Neural progenitor cell (in vitro differentiated cells): Measurements from ENCODE around the gene PITPNB.

Experiments used
- EZH2 ChIP-seq: fragments of 200-600 bp; sonication (generic); IDR thresholded peaks from 2 replicates; pipeline ENCODE4 v1.6.1; 2017; ENCODE audit warnings: antibody characterized with exemption, mild to moderate bottlenecking, moderate library complexity
- TF ChIP-seq, protein P1 (sequence below): fragments of 200-600 bp; sonication (generic); IDR thresholded peaks from 2 replicates; pipeline ENCODE4 v1.5.1; 2017; ENCODE audit warnings: antibody characterized with exemption, mild to moderate bottlenecking

DNA sequence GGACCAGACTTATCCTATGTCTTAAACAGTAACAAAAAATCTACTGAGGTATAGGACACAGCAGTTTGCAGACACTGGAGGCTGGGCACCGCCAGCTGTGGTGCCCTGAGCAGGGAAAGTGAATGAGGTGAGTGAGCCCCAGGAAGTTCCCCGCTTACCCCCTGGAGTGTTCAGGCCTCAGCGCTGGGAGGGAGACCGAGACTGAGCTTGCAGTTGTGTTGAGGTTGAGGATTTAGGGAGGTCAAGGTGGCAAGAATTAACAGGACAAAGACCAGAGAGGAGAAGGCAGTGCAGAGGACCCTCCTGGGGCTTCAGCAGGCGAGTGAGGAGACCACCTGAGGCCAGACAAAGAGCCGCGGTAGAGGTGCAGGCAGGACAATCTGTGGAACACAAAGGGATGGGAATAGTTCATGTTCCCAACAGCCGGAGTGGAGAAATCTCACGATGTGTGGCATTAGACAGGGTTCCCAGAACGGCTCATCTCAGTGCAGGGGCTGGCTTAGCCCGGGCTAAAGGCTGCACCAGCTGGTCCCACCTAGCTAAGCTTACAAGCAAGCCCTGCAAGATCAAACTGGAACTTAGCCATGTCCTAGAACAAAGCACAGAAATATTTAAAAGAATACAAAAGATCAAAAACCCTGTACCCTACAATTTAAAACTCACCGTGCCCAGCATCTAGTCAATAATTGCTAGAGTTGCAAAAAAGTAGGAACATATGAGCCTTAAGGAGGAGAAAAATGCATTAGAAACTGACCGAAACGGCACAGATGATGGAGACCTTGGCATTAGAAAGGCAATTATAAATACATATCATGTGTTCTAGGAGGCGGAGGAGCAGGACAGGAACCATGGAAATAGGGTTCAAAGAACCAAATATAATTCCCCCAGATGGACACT lies 47.4 kb upstream of the PITPNB start:
- TF ChIP-seq, protein P1, sequence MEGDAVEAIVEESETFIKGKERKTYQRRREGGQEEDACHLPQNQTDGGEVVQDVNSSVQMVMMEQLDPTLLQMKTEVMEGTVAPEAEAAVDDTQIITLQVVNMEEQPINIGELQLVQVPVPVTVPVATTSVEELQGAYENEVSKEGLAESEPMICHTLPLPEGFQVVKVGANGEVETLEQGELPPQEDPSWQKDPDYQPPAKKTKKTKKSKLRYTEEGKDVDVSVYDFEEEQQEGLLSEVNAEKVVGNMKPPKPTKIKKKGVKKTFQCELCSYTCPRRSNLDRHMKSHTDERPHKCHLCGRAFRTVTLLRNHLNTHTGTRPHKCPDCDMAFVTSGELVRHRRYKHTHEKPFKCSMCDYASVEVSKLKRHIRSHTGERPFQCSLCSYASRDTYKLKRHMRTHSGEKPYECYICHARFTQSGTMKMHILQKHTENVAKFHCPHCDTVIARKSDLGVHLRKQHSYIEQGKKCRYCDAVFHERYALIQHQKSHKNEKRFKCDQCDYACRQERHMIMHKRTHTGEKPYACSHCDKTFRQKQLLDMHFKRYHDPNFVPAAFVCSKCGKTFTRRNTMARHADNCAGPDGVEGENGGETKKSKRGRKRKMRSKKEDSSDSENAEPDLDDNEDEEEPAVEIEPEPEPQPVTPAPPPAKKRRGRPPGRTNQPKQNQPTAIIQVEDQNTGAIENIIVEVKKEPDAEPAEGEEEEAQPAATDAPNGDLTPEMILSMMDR, result no peak
- no peak for TF ChIP-seq EZH2
